K562 (cell line): Measurements from ENCODE around the gene VPS13D. TPM values are rescaled to one million over a fixed set of nuclear protein-coding genes. Genes with fewer than 3 reads are reported as not detected.

ENCODE experiments used
- ARNT ChIP-seq, 2 experiments: fragments of 450-650 bp; IDR thresholded peaks; 2 replicates each; pipeline ENCODE4 v1.6.1; 2016; ENCODE audit warnings: mild to moderate bottlenecking in 1 of 2
- BDP1 ChIP-seq: IDR thresholded peaks from 3 replicates; pipeline ENCODE4 v1.6.1; 2011; ENCODE audit not compliant: insufficient read length, insufficient read depth
- BRD4 ChIP-seq: fragments of 200-600 bp; sonication (generic); IDR thresholded peaks from 2 replicates; pipeline ENCODE4 v1.6.1; 2017; ENCODE audit warnings: inconsistent platforms
- CEBPZ ChIP-seq: fragments of 150-350 bp; IDR thresholded peaks from 2 replicates; pipeline ENCODE4 v1.6.1; 2014; ENCODE audit warnings: low read depth, mild to moderate bottlenecking, low read length, borderline replicate concordance
- FOXA1 ChIP-seq: fragments of 450-650 bp; IDR thresholded peaks from 2 replicates; pipeline ENCODE4 v1.6.1; 2016; ENCODE audit warnings: mild to moderate bottlenecking, borderline replicate concordance
- FOXJ2 ChIP-seq: fragments of 200-800 bp; sonication (Bioruptor generic); IDR thresholded peaks from 2 replicates; pipeline ENCODE4 v1.6.1; 2016; ENCODE audit warnings: missing genetic modification characterization, missing compliant biosample characterization
- FOXK2 ChIP-seq, 2 experiments: fragments of 450-650 bp; IDR thresholded peaks in 1 of 2; conservative IDR thresholded peaks in 1 of 2; 2 replicates each; pipeline ENCODE4 v1.6.1; 2016; ENCODE audit warnings: low read depth in 2 of 2, mild to moderate bottlenecking in 1 of 2
- MXI1 ChIP-seq: IDR thresholded peaks from 2 replicates; pipeline ENCODE4 v1.6.1; 2011; ENCODE audit warnings: low read depth, mild to moderate bottlenecking, improper control_type of control experiment, low read length
- NR2C2 ChIP-seq, 2 experiments: fragments of 200-800 bp in 1 of 2; sonication (Bioruptor generic) in 1 of 2; sonication (generic) in 1 of 2; formaldehyde crosslinking in 1 of 2; IDR thresholded peaks; 2 replicates each; pipeline versions ENCODE4 v1.6.1 to v1.8.0; 2016 to 2022; ENCODE audit warnings: mild to moderate bottlenecking in 1 of 2, missing compliant biosample characterization in 1 of 2, missing genetic modification characterization in 1 of 2, missing genetic modification reagents in 1 of 2
- RBM14 ChIP-seq: fragments of 200-400 bp; formaldehyde crosslinking; IDR thresholded peaks from 2 replicates; pipeline ENCODE4 v1.6.1; 2018; ENCODE audit warnings: low read depth, mild to moderate bottlenecking, low read length, moderate library complexity, borderline replicate concordance; ENCODE audit not compliant: insufficient read depth
- SRF ChIP-seq, 2 experiments: fragments of 250-450, 450-650 bp in 1 of 2; sonication (Bioruptor Pico) in 1 of 2; sonication (generic) in 1 of 2; formaldehyde crosslinking; IDR thresholded peaks; 2 replicates each; pipeline versions ENCODE4 v1.5.0 to v1.5.1; 2020 to 2022; ENCODE audit warnings: mild to moderate bottlenecking in 1 of 2, missing genetic modification reagents in 1 of 2
- STAT6 ChIP-seq: sonication (generic); formaldehyde crosslinking; IDR thresholded peaks from 2 replicates; pipeline ENCODE4 v1.8.1; 2023; ENCODE audit warnings: mild to moderate bottlenecking, missing genetic modification reagents
- THAP7 ChIP-seq: fragments of 250-450 bp; sonication (Bioruptor Pico); IDR thresholded peaks from 2 replicates; pipeline ENCODE4 v1.5.0; 2021
- ZFP30 ChIP-seq: fragments of 250-450 bp; sonication (Bioruptor Pico); IDR thresholded peaks from 2 replicates; pipeline ENCODE4 v1.8.0; 2022; ENCODE audit warnings: moderate library complexity, mild to moderate bottlenecking, inconsistent platforms, borderline replicate concordance
- ZNF140 ChIP-seq: fragments of 250-450 bp; sonication (Bioruptor Pico); IDR thresholded peaks from 2 replicates; pipeline ENCODE4 v1.8.0; 2021; ENCODE audit warnings: moderate library complexity, mild to moderate bottlenecking, inconsistent platforms
- ZNF197 ChIP-seq: fragments of 200-800 bp; sonication (Bioruptor generic); IDR thresholded peaks from 2 replicates; pipeline ENCODE4 v1.6.1; 2016; ENCODE audit warnings: low read depth, missing genetic modification characterization, missing compliant biosample characterization
- polyA plus RNA-seq, 8 experiments: library from polyadenylated mRNA; depleted of rRNA in 4 of 8; stranded (reverse) in 5 of 8; unstranded in 3 of 8; fragments of >200 nt; fragmentation: Nextera tagmentation in 2 of 8; fragmentation: Illumina TruSeq in 1 of 8; extraction: Ambion mirVana in 2 of 8; extraction: Trizol in 1 of 8; gene quantifications; 2 replicates each; pipeline versions ENCODE4 v1.2.1 to v1.2.3, GENCODE V29; 2011 to 2014; ENCODE audit warnings: inconsistent platforms in 1 of 8, missing spikeins in 1 of 8
- total RNA-seq, 7 experiments: library from RNA; depleted of rRNA in 6 of 7; stranded (reverse); fragments of >200 nt in 6 of 7; fragmentation: Illumina TruSeq in 2 of 7; extraction: Trizol in 2 of 7; gene quantifications; 2 replicates each; pipeline versions ENCODE4 v1.2.1 to v1.2.3, GENCODE V29; 2011 to 2021; ENCODE audit warnings: low replicate concordance in 1 of 7
- TF ChIP-seq, protein P1 (sequence below): fragments of 450-650 bp; IDR thresholded peaks from 2 replicates; pipeline ENCODE4 v1.6.1; 2016; ENCODE audit warnings: missing biosample characterization, missing genetic modification characterization
- TF ChIP-seq, protein P2 (sequence below): sonication (generic); formaldehyde crosslinking; IDR thresholded peaks from 2 replicates; pipeline ENCODE4 v1.8.0; 2022; ENCODE audit warnings: mild to moderate bottlenecking, low read depth, missing genetic modification reagents

Gene VPS13D
- total and polyA plus RNA-seq, 9 of the 15 experiments (the other 6 are each of a cell fraction or from before 2014, with no cell fraction given), result 6.1 to 51.5 (median 38.5) TPM

- TF ChIP-seq STAT6 (CRISPR knock-in tag) (no peak), CEBPZ (no peak), ZNF197 (no peak), MXI1 (no peak), FOXA1 (no peak), ZFP30 (CRISPR knock-in tag) (no peak), BRD4 (no peak), THAP7 (CRISPR knock-in tag) (no peak), FOXJ2 (tag) (no peak), BDP1 (no peak), ZNF140 (CRISPR knock-in tag) (no peak), ARNT (IDR thresholded peaks at IDR 0.05) (peak in 1 of 2 experiments; percentile 77; a peak in 2 of 4 replicates), FOXK2 (conservative IDR thresholded peaks at IDR 0.05 in 1 of 2, IDR thresholded peaks at IDR 0.05 in 1 of 2; ENCODE audit: low read depth in 2 of 2) (0 out of 4 replicates have a peak, but pooled peaks of 1 of the 2 experiments have one; percentile 34), NR2C2 (CRISPR knock-in tag; IDR thresholded peaks at IDR 0.05) (no peak), NR2C2 (tag; IDR thresholded peaks at IDR 0.05) (0 out of 2 replicates have a peak, but pooled peaks have one; percentile 46), SRF (CRISPR knock-in tag; IDR thresholded peaks at IDR 0.05) (no peak), RBM14 (no peak)
- TF ChIP-seq, protein P1, sequence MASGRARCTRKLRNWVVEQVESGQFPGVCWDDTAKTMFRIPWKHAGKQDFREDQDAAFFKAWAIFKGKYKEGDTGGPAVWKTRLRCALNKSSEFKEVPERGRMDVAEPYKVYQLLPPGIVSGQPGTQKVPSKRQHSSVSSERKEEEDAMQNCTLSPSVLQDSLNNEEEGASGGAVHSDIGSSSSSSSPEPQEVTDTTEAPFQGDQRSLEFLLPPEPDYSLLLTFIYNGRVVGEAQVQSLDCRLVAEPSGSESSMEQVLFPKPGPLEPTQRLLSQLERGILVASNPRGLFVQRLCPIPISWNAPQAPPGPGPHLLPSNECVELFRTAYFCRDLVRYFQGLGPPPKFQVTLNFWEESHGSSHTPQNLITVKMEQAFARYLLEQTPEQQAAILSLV, result no peak
- TF ChIP-seq, protein P2, sequence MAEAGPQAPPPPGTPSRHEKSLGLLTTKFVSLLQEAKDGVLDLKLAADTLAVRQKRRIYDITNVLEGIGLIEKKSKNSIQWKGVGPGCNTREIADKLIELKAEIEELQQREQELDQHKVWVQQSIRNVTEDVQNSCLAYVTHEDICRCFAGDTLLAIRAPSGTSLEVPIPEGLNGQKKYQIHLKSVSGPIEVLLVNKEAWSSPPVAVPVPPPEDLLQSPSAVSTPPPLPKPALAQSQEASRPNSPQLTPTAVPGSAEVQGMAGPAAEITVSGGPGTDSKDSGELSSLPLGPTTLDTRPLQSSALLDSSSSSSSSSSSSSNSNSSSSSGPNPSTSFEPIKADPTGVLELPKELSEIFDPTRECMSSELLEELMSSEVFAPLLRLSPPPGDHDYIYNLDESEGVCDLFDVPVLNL (CRISPR knock-in tag), result no peak
Measured at GRCh38 chr1:12408662-12409061, 178.8 kb downstream of the VPS13D start (continued).
